Iris pigment epithelial cell (primary cell): Measurements from ENCODE around the gene UMODL1.
"Not testable (repeated sequence)": the region's sequence is repeated elsewhere in the genome, so short reads cannot be mapped to it uniquely, and the experiment has no call there.

ENCODE experiments used
- DNase-seq: peaks from one replicate; pipeline ENCODE4 v3.0.0-alpha.2; 2011; ENCODE audit warnings: low read depth

The UMODL1 gene

DNA sequence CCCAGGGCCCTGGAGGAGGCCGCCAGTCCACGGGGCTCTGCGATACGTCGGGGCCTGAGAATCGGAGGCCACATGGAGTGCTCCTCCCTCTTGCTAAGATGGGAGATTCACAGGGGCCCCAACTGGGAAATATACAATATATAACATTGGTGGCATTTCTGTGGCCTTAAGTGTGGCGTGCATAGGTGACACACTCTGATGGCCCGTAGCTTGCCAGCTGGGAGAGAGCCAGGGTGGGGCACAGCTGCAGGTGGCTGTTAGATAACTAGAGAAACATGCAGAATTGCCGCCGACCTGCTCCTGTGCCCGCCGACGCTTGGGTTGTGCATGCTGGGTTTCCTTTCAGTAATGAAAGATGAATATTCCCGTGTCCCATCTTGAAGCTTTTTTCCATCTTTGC lies 30.1 kb downstream of the UMODL1 start:
- no peak for DNase-seq

DNA sequence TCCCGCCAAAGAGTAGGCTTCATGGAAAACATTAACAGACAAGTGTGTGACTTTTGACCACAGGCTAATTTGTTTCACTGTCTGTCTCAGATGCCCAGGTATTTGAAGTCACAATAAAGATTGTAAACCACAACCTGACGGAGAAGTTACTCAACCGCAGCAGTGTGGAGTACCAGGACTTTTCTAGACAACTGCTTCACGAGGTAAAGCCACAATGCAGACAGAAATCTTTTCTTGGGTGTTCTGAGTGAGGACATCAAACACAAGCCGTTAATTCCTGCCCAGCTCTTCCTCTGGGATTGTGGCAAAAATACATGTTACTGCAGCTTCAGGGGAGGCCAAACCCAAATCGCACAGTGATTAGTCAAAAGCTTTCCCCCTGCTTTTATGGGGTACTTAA lies 31.0 kb downstream of the UMODL1 start:
- DNase-seq = no peak

DNA sequence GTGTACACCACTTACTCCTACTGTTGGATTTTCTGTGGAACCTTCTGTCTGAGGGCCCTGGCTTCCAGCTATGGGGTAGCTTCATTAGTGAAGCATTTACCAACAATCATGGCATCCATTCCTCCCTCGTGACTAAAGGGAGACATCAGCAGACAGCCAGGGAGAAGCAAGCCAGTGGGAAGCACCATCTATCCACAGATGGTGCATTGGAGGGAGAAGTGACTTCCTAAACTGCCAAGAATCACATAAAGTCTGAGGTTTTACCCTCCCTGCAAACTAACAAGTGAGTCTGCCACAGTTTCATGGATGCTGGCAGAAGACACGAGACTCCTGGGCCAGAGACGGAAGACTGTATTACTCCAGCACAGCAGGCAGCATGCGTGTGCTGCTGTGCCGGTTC lies 31.4 kb downstream of the UMODL1 start:
- no peak for DNase-seq

DNA sequence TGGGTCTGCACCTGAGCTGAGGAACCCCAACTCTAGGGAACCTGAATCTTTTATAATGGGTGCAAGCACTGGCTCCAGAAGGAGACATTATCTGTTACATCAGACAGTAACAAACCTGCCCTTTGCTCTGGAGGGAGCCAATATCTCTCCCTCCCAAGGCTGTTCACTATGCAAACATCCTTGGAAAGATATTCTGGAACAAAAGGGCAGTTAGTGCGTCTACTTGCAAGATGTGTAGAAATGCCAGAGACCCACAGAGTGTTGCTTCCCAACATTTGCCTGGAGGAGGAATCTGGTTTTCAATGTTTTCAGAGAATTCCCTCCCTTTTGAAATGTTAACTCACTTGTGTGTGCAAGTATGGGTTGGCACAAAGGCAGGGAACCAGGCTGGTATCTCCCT lies 31.9 kb downstream of the UMODL1 start:
- DNase-seq = no peak

DNA sequence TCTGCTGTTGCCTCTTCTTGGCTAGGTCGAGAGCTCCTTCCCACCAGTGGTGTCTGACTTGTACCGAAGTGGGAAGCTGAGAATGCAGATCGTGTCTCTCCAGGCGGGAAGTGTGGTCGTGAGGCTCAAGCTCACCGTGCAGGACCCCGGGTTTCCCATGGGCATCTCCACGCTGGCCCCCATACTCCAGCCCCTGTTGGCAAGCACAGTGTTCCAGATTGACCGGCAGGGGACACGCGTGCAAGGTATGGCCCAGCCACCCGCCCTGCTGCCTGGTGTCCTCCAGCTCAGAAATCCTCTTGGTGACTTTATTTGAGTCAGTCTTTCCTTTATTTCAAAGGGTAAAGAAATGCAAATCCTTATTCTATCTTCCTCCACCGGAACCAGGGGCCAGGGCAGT lies 32.7 kb downstream of the UMODL1 start:
- DNase-seq = no peak

- DNase-seq = no peak
Observed at GRCh38 chr21:42105476-42106315, 34.6 kb downstream of the UMODL1 start.

- no peak for DNase-seq
Observed at GRCh38 chr21:42106425-42106824, 35.3 kb downstream of the UMODL1 start.

DNA sequence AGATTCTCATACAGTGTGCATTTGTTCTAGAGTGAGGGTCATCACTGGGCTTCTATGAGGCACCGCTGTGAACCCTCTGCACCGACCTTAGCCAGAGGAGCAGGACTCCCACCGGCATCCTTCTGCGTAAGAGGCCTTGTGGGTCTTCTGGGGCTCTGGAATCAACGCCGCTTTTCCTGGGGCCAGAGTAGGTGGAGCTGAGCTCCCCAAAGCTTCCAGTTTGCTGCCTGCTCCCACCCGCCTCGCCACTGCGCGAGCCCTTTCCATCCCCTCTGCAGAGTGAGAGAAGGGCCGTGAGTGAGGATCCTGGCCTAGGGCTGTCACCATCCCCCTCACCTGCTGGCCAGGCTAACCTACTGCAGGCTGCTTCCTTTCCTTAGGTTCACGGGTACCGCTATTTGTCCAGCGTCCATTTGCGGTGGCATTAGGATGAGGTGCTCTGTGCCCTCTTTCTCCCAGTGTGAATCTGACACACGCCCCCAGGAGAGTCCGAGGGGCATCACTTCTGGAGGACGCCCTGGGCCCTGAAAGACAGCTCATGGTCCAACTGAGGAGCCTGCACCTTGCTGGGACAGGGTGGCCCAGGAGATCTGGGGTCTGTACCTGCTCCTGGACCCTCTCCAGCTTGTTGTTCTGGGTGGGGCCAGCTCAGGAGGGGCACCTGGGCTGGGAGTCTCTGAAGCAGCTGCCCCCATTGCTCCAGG lies 36.2 kb downstream of the UMODL1 start:
- no peak for DNase-seq

DNA sequence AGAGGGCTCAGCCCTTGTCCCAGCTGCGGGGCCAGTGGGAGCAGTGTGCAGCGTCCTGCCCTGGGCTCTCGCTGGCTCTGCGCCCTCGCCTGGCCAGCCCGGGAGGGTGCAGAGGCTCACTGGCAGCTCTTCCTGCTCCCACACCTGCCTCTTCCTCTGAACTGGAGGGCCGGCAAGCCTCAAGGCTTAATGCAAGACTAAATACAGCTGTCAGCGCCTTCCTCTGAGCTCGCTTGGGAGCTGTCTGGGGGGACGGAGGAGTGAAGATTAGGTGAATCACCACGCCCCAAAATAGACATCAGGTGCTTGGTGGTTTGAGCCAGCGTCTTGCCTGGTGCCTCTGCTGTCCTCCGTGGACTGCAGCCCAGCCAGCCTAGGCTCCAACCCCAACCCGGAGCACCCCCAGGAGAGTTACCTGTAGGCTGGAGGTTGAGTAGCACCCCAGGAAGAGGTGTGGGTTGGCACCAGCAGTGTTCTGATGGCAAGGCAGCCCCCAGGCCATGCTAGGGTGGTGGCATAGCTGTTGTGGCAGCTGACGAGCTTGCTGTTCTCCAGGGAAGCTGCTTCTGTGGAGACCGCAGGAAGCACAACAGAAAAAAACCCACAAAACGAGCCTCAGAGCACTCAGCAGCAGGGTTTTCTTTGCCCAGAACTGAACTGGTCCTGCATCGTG lies 36.9 kb downstream of the UMODL1 start:
- peak; percentile 56 for DNase-seq

GRCh38 chr21:42108554-42109340 lies 37.6 kb downstream of the UMODL1 start:
- DNase-seq = no peak

DNA sequence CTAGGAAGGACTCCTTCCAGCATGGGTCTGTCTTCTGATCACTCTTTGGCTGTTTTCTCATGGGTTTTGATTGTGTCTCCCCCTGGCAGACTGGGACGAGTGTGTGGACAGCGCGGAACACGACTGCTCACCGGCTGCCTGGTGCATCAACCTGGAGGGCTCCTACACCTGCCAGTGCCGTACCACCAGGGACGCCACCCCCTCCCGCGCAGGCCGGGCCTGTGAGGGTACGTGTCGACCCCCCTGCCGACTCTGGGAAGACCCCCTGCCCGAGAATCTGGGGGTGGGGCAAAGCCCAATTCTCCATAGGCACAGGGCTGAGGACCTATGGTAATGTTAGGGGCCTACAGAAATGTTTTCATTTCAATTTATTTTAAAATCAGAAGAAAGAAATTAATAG lies 38.4 kb downstream of the UMODL1 start:
- no peak for DNase-seq

DNA sequence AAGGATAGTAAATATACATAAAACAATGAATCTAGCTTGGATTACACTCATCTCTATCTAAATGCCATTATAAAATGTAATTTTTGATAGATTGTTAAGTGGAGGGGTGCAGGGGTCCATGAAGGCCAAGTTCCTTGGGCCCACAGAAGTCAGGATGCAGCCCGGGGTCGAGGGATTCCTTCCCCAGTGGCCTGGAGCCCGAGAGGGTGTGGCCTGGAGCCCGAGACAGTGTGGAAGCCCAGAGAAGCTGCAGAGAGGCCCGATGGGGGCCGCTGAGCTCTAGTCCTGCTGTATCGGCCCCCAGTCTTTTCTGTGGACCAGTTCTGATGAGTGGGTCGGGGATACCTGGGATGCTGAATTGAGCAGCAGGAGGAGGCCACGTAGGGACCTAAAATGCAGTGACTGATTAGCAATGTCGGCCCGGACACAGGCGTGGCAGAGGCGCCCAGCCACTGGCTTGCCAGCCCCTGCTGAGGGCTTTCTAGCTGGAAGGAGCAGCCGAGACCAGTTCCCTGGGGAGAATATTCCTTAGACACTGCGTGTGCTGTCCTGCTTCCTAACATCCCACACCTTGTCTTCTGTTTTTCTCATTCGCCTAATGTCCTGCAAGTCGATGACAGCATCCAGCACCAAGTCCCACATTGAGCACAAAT lies 38.9 kb downstream of the UMODL1 start:
- DNase-seq = no peak

- no peak for DNase-seq
Observed at GRCh38 chr21:42110691-42111469, 39.8 kb downstream of the UMODL1 start.

DNA sequence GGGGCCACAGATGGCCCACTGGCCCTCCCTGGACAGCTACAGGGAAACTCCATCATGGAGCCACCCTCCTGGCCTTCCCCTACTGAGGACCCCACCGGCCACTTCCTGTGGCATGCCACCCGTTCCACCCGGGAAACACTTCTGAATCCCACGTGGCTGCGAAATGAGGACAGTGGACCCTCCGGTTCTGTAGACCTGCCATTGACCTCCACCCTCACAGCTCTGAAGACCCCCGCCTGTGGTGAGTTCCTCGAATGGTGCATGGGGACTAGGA lies 40.3 kb downstream of the UMODL1 start:
- no peak for DNase-seq

DNA sequence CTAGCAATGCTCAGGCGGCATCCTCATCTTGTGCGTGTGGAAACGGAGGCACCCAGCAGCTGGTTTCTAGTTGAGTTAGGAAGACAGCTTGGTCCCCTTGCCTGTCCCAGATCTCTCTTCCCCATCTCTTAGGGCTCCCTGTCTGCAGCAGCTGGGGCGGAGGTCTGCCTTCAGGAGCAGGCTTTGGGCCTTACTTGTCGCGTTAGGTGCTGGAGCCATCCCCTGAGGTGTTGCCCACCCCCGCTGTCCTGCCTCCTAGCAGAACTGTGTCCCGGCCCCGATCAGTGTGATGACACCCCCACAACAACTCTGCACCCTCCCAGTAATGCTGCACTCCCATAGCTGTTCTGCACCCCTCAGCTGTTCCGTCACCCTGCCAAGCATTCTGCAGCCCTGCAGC lies 40.7 kb downstream of the UMODL1 start:
- DNase-seq = no peak

DNA sequence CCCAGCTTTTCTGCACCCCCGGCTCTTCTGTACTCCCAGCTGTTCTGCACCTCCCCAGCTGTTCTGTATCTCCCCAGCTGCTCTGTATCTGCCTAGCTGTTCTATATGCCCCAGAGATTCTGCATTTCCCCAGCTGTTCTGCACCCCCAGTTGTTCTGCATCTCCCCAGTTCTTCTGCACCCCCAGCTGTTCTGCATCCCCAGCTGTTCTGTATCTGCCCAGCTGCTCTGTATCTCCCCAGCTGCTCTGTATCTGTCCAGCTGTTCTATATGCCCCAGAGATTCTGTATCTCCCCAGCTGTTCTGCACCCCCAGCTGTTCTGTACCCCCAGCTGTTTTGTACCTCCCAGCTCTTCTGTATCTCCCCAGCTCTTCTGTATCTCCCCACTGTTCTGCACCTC lies 41.1 kb downstream of the UMODL1 start:
- no peak for DNase-seq

- peak; percentile 79 for DNase-seq
Observed at GRCh38 chr21:42112857-42113256, 41.7 kb downstream of the UMODL1 start.

- DNase-seq = peak; percentile 14
Observed at GRCh38 chr21:42113926-42114409, 42.9 kb downstream of the UMODL1 start.

GRCh38 chr21:42114646-42115045 lies 43.5 kb downstream of the UMODL1 start:
- no peak for DNase-seq

GRCh38 chr21:42115136-42115683 lies 44.1 kb downstream of the UMODL1 start:
- no peak for DNase-seq

GRCh38 chr21:42116551-42116950 lies 45.4 kb downstream of the UMODL1 start:
- not testable (repeated sequence) for DNase-seq
